Naive B cell (primary cell): ENCODE data around the gene PDE8A. TPM values are rescaled to one million over a fixed set of nuclear protein-coding genes. Genes with fewer than 3 reads are reported as not detected.

Source experiments
- ATAC-seq, 2 donors: fragments of 150-1000 bp; cut with Tn5 transposase; 2 replicates each; pipeline ENCODE4 v1.10.0; 2021; ENCODE audit warnings: low read depth in 2 of 2, mild to moderate bottlenecking in 2 of 2, moderate library complexity in 2 of 2
- DNase-seq: peaks from one replicate; pipeline ENCODE4 v3.0.0; 2022
- H3K27ac Mint-ChIP-seq, 6 donors: one replicate each; pipeline ENCODE4 v1.8.0; 2020 to 2022; ENCODE audit warnings: mild to moderate bottlenecking in 6 of 6, mixed read lengths in 6 of 6, moderate library complexity in 5 of 6, inconsistent platforms in 2 of 6
- H3K27me3 Mint-ChIP-seq, 3 donors: one replicate each; pipeline ENCODE4 v1.8.0; 2021 to 2022; ENCODE audit warnings: mixed read lengths in 3 of 3, mild to moderate bottlenecking in 1 of 3
- H3K36me3 Mint-ChIP-seq, 2 donors: one replicate each; pipeline ENCODE4 v1.8.0; 2020 to 2022; ENCODE audit warnings: mixed read lengths in 2 of 2, inconsistent platforms in 1 of 2, mild to moderate bottlenecking in 1 of 2
- H3K4me1 Mint-ChIP-seq, 3 donors: one replicate each; pipeline ENCODE4 v1.8.0; 2020 to 2022; ENCODE audit warnings: mixed read lengths in 3 of 3, inconsistent platforms in 1 of 3, mild to moderate bottlenecking in 1 of 3, moderate library complexity in 1 of 3
- H3K4me3 Mint-ChIP-seq, 8 donors: one replicate each; pipeline ENCODE4 v1.8.0; 2020 to 2022; ENCODE audit warnings: mild to moderate bottlenecking in 8 of 8, mixed read lengths in 8 of 8, moderate library complexity in 8 of 8, inconsistent platforms in 2 of 8
- H3K9me3 Mint-ChIP-seq, 7 donors: one replicate each; pipeline ENCODE4 v1.8.0; 2020 to 2022; ENCODE audit warnings: mixed read lengths in 7 of 7, mild to moderate bottlenecking in 5 of 7, inconsistent platforms in 2 of 7, moderate library complexity in 1 of 7
- polyA plus RNA-seq, 6 donors: library from polyadenylated mRNA; unstranded; fragments of 300-500 nt; fragmentation: Illumina TruSeq; gene quantifications; one replicate each; pipeline ENCODE4 v1.2.3, GENCODE V29; 2021; ENCODE audit warnings: low read depth in 6 of 6

Gene PDE8A
- polyA plus RNA-seq, 6 donors from 2014 or later: 3.1 to 6.5 (median 4.0) TPM

GRCh38 chr15:85003593-85004312, 22.1 kb downstream of the PDE8A start:
- Mint-ChIP-seq H3K36me3 (no peaks in the 10 kb centered on the region), H3K27ac (peak overlapping the region in 5 of 6 donors; percentile 4 to 48 (median 15))
- no peak for DNase-seq

DNA sequence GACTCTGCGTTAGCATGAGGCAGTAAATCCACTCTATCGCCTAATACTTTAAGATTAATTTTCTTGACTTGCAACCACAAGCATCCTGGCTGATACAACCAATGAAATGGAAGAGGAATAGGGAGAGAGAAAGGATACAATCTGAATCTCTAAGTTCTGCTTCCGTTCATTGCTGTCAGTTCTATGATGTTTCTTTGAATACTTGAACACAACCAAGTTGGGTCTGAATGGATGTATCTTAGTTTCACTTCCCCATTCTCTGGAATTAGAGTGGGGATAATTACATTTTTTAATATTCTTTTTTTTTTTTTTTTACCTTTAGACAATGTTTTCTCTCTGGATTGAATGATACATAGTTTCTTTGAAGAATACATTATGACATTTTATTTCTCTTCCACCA, 22.9 kb downstream of the PDE8A start:
- Mint-ChIP-seq H3K9me3 (no peaks in the 10 kb centered on the region), H3K27ac (peak overlapping the region in 2 of 6 donors; percentile 8 to 48), H3K4me3 (peak overlapping the region in 6 of 8 donors; percentile 19 to 80 (median 54)), H3K27me3 (no peaks in the 10 kb centered on the region), H3K36me3 (no peaks in the 10 kb centered on the region), H3K4me1 (peaks cover 60 to 74% (median 73%) of the 10 kb centered on the region in 3 donors)
- ATAC-seq (peak; percentile 56 to 59), DNase-seq (no peak)

More at GRCh38 chr15:85003593-85004312, 22.1 kb downstream of the PDE8A start:
- peaks cover 53 to 73% (median 69%) of the 10 kb centered on the region in 3 donors for H3K4me1 Mint-ChIP-seq
- H3K27me3 Mint-ChIP-seq: no peaks in the 10 kb centered on the region
- no peaks in the 10 kb centered on the region for H3K9me3 Mint-ChIP-seq
- ATAC-seq: peak; percentile 82 to 83
- H3K4me3 Mint-ChIP-seq: peak overlapping the region in 6 of 8 donors; percentile 36 to 80 (median 53)

- ATAC-seq (no peak), DNase-seq (no peak)
- no peaks in the 10 kb centered on the region for H3K9me3 Mint-ChIP-seq
- no peaks in the 10 kb centered on the region for H3K36me3 Mint-ChIP-seq
- H3K27me3 Mint-ChIP-seq: no peaks in the 10 kb centered on the region
- H3K4me3 Mint-ChIP-seq: no peak overlapping the region
- peaks cover 67 to 81% (median 75%) of the 10 kb centered on the region in 3 donors for H3K4me1 Mint-ChIP-seq
- H3K27ac Mint-ChIP-seq: no peak overlapping the region
Measured at GRCh38 chr15:85005319-85005718, 23.7 kb downstream of the PDE8A start.

GRCh38 chr15:85005746-85006145, 24.1 kb downstream of the PDE8A start:
- Mint-ChIP-seq H3K4me1 (peaks cover 70 to 81% (median 75%) of the 10 kb centered on the region in 3 donors), H3K36me3 (no peaks in the 10 kb centered on the region), H3K27me3 (no peaks in the 10 kb centered on the region), H3K9me3 (no peaks in the 10 kb centered on the region), H3K4me3 (no peak overlapping the region), H3K27ac (no peak overlapping the region)
- DNase-seq (no peak), ATAC-seq (no peak)

GRCh38 chr15:85006201-85006600, 24.5 kb downstream of the PDE8A start:
- Mint-ChIP-seq H3K4me1 (peaks cover 71 to 81% (median 76%) of the 10 kb centered on the region in 3 donors), H3K36me3 (no peaks in the 10 kb centered on the region), H3K9me3 (no peaks in the 10 kb centered on the region), H3K27me3 (no peaks in the 10 kb centered on the region), H3K4me3 (no peak overlapping the region), H3K27ac (peak overlapping the region in 1 of 6 donors; percentile 6)
- DNase-seq (no peak), ATAC-seq (no peak)

DNA sequence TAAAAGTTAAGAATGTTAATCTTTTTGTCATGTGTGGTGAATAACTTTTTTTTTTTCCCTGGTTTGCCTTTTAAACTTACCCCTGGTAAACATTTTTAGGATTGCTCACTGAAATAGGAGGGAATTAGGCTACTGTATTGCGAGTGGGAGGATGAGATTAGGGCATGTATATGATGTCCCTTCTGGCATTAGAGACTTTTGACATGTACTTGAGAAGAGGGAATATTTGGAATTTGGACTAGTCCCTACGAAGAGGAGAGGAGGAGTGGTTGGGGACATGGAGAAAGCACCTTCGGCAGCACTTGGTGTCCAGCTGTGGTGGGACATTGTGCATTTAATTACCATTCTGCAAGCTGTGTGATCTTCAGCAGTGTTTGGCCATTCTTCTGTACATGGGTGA, 25.0 kb downstream of the PDE8A start:
- H3K9me3 Mint-ChIP-seq: no peaks in the 10 kb centered on the region
- no peaks in the 10 kb centered on the region for H3K27me3 Mint-ChIP-seq
- H3K4me1 Mint-ChIP-seq: peaks cover 67 to 79% (median 75%) of the 10 kb centered on the region in 3 donors
- peak overlapping the region in 2 of 6 donors; percentile 39 to 89 for H3K27ac Mint-ChIP-seq
- H3K36me3 Mint-ChIP-seq: no peaks in the 10 kb centered on the region
- ATAC-seq (no peak), DNase-seq (no peak)
- H3K4me3 Mint-ChIP-seq: no peak overlapping the region

DNA sequence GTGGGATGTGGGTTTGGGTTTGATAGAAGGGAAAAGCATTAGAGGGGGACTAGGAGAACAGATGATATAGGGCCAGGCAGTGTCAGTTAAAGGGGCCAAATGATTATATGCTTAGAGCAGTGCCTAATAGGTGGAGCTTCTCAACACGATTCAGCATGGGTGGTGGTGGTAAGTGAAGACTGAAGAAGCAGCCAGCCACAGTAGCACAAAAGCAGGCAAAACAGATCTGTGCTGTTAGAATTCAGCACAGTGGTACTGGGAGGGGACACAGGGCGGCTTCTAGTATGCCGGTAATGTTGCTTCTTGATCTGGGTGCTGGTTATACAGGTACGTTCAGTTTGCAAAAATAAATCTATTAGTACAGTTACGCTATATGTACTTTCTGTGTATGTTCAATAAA, 25.5 kb downstream of the PDE8A start:
- Mint-ChIP-seq H3K4me3 (peak overlapping the region in 1 of 8 donors; percentile 42), H3K27me3 (no peaks in the 10 kb centered on the region), H3K9me3 (no peaks in the 10 kb centered on the region), H3K36me3 (no peaks in the 10 kb centered on the region), H3K27ac (peak overlapping the region in 1 of 6 donors; percentile 89), H3K4me1 (peaks cover 62 to 75% (median 71%) of the 10 kb centered on the region in 3 donors)
- ATAC-seq: no peak
- DNase-seq: no peak

GRCh38 chr15:85007741-85008397, 26.2 kb downstream of the PDE8A start:
- Mint-ChIP-seq H3K4me3 (peak overlapping the region in 2 of 8 donors; percentile 43 to 82), H3K4me1 (peaks cover 56 to 70% (median 64%) of the 10 kb centered on the region in 3 donors), H3K27ac (peak overlapping the region in 4 of 6 donors; percentile 30 to 79 (median 57)), H3K27me3 (no peaks in the 10 kb centered on the region), H3K9me3 (no peaks in the 10 kb centered on the region), H3K36me3 (no peaks in the 10 kb centered on the region)
- DNase-seq (no peak), ATAC-seq (no peak)

DNA sequence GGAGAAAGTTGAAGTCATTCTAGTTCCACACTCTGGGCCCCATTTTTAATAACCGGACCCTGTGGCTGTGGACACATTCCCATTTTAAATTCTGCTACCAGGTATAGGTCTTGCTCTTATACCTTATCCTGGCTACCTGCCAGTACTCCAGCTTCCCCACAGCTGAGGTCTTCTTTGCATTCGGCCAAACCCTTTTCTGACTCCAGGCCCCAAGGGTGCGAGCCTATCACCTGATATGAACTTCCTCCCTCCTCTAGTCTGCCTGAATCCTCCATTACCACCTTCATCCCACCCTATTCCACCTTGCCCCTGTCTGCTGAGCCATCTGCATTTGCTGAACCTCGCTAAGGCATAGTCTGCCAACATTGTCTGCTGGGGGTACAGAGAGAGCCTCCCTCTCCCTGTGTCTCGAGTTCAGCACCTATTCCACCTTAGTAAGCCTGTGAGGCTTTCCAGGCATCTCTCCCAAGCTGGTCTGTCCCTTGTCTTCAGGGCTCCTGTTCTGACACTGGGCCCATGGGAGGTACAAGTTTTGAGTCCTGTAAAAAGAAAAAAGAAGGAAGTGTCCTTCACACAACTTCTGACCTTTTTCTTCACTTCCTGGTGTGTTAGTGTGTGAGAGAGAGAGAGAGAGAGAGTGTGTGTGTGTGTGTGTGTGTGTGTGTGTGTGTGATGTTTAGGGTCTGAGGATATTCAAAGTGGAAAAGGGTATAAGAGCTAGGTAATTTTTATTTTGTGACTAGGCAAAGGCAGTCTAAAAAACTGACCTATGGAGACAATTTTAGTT, 27.0 kb downstream of the PDE8A start:
- DNase-seq (no peak), ATAC-seq (no peak)
- Mint-ChIP-seq H3K36me3 (no peaks in the 10 kb centered on the region), H3K27ac (peak overlapping the region; percentile 19 to 92 (median 67)), H3K27me3 (no peaks in the 10 kb centered on the region), H3K9me3 (no peaks in the 10 kb centered on the region), H3K4me1 (peaks cover 55 to 65% (median 60%) of the 10 kb centered on the region in 3 donors), H3K4me3 (peak overlapping the region in 6 of 8 donors; percentile 10 to 82 (median 71))

DNA sequence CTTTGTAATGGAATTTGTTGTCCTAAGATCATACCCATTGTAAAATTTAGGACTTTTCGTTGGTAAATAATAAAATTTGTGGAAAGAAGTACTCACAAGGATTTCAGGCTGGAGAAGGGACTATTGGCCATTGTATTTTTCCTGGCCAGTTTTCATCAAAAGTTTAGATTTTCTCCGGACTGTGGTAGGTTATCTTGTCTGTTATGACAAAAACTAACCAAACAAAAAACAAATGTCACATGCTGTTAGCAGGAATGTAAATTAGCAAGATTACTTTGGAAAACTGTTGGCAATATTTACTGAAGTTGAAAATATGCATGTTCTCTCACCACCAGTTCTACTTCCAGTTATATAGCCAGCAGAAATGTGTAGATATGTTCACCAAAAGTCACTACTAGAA, 27.8 kb downstream of the PDE8A start:
- DNase-seq (no peak), ATAC-seq (no peak)
- H3K4me1 Mint-ChIP-seq: peaks cover 56 to 63% (median 60%) of the 10 kb centered on the region in 3 donors
- no peaks in the 10 kb centered on the region for H3K36me3 Mint-ChIP-seq
- H3K27me3 Mint-ChIP-seq: no peaks in the 10 kb centered on the region
- peak overlapping the region in 3 of 6 donors; percentile 10 to 84 (median 53) for H3K27ac Mint-ChIP-seq
- H3K4me3 Mint-ChIP-seq: peak overlapping the region in 4 of 8 donors; percentile 5 to 73 (median 18)
- no peaks in the 10 kb centered on the region for H3K9me3 Mint-ChIP-seq

GRCh38 chr15:85010071-85010385, 28.4 kb downstream of the PDE8A start:
- H3K27ac Mint-ChIP-seq: peak overlapping the region in 4 of 6 donors; percentile 3 to 94 (median 32)
- H3K36me3 Mint-ChIP-seq: no peaks in the 10 kb centered on the region
- no peaks in the 10 kb centered on the region for H3K27me3 Mint-ChIP-seq
- peak overlapping the region in 4 of 8 donors; percentile 12 to 73 (median 55) for H3K4me3 Mint-ChIP-seq
- ATAC-seq (peak; percentile 27 to 40), DNase-seq (no peak)
- no peaks in the 10 kb centered on the region for H3K9me3 Mint-ChIP-seq
- peaks cover 56 to 62% (median 60%) of the 10 kb centered on the region in 3 donors for H3K4me1 Mint-ChIP-seq

DNA sequence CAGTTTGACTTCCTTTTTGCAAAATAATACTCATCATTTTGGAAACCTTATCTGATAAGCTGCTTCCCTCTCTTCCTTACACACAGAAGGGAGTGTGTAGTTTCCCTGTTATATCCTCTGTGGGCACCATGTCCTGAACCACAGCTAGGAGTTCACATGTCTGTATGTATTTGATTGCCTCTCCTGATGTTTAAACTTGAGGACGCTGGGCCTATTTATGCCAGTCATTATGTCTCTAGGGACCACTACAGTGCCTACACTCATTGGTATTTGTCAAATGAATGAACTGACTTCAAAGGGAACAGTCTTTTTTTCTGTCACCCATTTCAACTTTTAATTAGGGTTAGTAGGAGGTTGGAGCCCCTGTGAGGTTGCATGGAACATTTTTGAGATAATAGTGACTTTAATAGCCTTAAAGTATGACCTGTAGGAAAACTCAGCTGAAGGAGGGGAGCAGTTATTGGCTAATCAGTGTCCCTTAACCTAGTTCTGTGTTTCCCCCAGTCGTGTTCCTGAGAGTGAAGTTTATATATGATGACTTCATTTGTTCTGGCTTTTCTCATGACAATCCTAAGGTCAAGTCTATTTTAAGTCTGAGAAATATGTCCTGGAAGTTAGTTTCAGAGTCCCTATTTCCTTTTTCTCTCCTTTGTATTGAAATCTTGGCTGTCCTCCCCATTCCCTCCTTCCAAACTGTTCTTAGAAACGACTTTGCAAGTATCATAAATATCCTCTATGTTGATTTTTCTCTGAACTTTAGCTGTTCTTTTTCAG, 28.9 kb downstream of the PDE8A start:
- Mint-ChIP-seq H3K36me3 (no peaks in the 10 kb centered on the region), H3K27me3 (no peaks in the 10 kb centered on the region), H3K9me3 (no peaks in the 10 kb centered on the region), H3K27ac (peak overlapping the region; percentile 2 to 94 (median 13)), H3K4me3 (peak overlapping the region in 6 of 8 donors; percentile 14 to 73 (median 42)), H3K4me1 (peaks cover 61 to 65% (median 61%) of the 10 kb centered on the region in 3 donors)
- DNase-seq: no peak
- peak; percentile 36 to 38 for ATAC-seq
